ENCODE measurements around the gene MARK2. TPM values are rescaled to one million over a fixed set of nuclear protein-coding genes. Genes with fewer than 3 reads are reported as not detected.
A peak's percentile ranks its signal among the peaks of the same experiment; 100 is the strongest.

The MARK2 gene
- total and polyA plus RNA-seq, 2 donors (not counting 1 experiment from before 2014, with no cell fraction given): 6.4 to 12.3 TPM

DNA sequence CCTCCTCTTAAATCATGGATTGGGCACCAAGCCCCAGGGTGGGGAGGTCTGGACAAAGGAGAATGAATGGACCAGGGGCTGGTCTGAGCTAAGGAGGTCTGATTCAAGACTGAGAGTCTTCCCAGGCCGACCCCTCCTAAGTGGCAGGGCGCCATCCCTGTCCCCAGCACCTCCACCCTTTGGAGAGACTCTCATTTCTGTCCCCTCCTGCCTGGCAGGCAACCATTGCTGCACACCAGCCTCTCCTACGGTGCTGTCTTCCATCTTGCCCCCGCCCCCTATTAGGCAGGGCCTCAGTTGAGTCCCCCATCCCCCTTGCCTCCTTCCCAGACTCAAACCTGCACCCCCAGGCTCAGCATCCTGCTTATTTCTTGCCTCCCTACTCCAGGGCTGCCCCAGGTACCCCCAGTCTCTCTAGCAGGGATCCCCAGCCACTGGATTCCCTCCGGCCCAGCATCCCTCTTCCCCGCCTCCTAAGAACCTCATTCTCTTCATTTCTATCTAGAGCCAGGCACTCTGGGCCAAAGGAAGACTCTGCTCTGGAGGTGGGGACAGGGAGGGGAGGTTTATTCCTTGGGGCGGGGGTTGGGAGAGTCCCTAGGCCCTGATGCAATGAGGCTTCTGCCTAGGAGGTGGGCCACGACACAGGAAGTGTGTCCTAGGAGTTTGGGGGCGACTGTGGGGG is 79.7 kb downstream of the MARK2 start:
- H3K27me3 ChIP-seq (ENCODE audit: control insufficient read depth, insufficient read depth, low read length): peaks cover 6% of the 10 kb centered on the region
- H2AFZ ChIP-seq (ENCODE audit: low read length): peak overlapping the region; percentile 23
- DNase-seq (ENCODE audit: low read depth in 2 of 2): peak in 1 of 2 donors; percentile 30
- peaks cover 2% of the 10 kb centered on the region for H3K36me3 ChIP-seq (ENCODE audit: control insufficient read depth, insufficient read depth, low read length)
- H3K79me2 ChIP-seq (ENCODE audit: control insufficient read depth, insufficient read depth, low read length): no peaks in the 10 kb centered on the region
- peaks cover 19% of the 10 kb centered on the region for H3K4me1 ChIP-seq (ENCODE audit: control insufficient read depth, extremely low read depth, insufficient read depth, low read length)
- peak overlapping the region; percentile 54 for H3K27ac ChIP-seq (ENCODE audit: insufficient read depth, low read length)
- H3K4me2 ChIP-seq (ENCODE audit: extremely low read depth, insufficient read depth, low read length): peak overlapping the region; percentile 44
- peak overlapping the region in 1 of 4 experiments; percentile 34 for H3K4me3 ChIP-seq (replicated peaks in 1 of 4; ENCODE audit: control extremely low read depth in 1 of 4, insufficient read depth in 1 of 4, low read depth in 3 of 4, low read length in 4 of 4)
- H4K20me1 ChIP-seq (ENCODE audit: control insufficient read depth, extremely low read depth, insufficient read depth, low read length): no peaks in the 10 kb centered on the region
- no peaks in the 10 kb centered on the region for H3K9me3 ChIP-seq (ENCODE audit: control insufficient read depth, insufficient read depth, low read depth, low read length)
- no peak for TF ChIP-seq EZH2 (IDR thresholded peaks at IDR 0.05; ENCODE audit: low read length, missing control alignments)
- TF ChIP-seq, protein P1, sequence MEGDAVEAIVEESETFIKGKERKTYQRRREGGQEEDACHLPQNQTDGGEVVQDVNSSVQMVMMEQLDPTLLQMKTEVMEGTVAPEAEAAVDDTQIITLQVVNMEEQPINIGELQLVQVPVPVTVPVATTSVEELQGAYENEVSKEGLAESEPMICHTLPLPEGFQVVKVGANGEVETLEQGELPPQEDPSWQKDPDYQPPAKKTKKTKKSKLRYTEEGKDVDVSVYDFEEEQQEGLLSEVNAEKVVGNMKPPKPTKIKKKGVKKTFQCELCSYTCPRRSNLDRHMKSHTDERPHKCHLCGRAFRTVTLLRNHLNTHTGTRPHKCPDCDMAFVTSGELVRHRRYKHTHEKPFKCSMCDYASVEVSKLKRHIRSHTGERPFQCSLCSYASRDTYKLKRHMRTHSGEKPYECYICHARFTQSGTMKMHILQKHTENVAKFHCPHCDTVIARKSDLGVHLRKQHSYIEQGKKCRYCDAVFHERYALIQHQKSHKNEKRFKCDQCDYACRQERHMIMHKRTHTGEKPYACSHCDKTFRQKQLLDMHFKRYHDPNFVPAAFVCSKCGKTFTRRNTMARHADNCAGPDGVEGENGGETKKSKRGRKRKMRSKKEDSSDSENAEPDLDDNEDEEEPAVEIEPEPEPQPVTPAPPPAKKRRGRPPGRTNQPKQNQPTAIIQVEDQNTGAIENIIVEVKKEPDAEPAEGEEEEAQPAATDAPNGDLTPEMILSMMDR (conservative IDR thresholded peaks at IDR 0.05 in 1 of 2, IDR thresholded peaks at IDR 0.05 in 1 of 2; ENCODE audit: low read depth in 1 of 2, low read length in 2 of 2): no peak
- H3K9ac ChIP-seq (ENCODE audit: insufficient read depth, low read length): peak overlapping the region; percentile 30

DNA sequence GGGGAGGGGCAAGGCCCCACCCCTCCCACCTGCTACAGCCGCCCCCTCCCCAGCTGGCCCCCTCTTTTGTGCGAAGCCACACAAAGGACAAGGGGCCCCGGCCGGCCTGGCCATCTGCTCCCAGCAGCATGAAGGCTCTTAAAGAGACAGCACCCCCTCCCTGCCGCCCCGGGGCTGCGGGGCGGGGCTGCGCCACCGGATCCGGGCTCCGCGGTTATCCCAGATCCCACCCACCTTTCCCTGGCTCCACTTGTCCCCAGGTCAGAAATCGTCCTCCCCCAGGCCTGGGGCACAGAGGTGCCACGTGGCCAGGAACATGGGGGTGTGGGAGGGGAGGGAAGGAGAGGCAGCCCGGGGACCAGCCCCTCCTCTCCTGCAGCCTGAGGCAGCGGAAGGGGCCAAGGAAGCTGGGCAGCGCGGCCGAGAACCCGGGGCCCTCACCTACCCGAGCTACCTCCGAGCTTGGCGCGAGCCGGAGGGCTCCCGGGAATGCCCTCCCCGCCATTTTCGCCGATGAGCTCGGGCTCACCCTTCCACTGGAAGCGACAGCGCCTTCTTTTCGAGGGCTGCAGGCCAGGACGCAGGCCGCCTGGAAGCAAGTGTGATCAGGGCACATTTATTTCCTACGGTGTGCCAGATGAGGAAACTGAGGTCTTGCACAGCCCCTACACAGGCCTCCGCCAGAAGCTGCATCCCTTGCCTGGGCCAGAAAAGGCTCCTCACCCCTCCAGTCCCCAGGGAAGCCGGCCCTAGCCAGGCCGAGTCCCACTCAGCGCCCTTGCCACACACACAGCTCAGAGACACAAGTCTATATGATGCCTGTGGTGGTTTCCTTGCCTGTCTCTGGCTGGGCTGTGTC is 80.6 kb downstream of the MARK2 start:
- peak overlapping the region; percentile 51 for H2AFZ ChIP-seq (ENCODE audit: low read length)
- H3K4me3 ChIP-seq (replicated peaks in 1 of 4; ENCODE audit: control extremely low read depth in 1 of 4, insufficient read depth in 1 of 4, low read depth in 3 of 4, low read length in 4 of 4): peak overlapping the region in 1 of 4 experiments; percentile 34
- peak overlapping the region; percentile 4 for H3K9ac ChIP-seq (ENCODE audit: insufficient read depth, low read length)
- peak overlapping the region; percentile 71 for H3K4me2 ChIP-seq (ENCODE audit: extremely low read depth, insufficient read depth, low read length)
- H3K79me2 ChIP-seq (ENCODE audit: control insufficient read depth, insufficient read depth, low read length): no peaks in the 10 kb centered on the region
- H3K36me3 ChIP-seq (ENCODE audit: control insufficient read depth, insufficient read depth, low read length): no peaks in the 10 kb centered on the region
- peaks cover 19% of the 10 kb centered on the region for H3K4me1 ChIP-seq (ENCODE audit: control insufficient read depth, extremely low read depth, insufficient read depth, low read length)
- H3K9me3 ChIP-seq (ENCODE audit: control insufficient read depth, insufficient read depth, low read depth, low read length): no peaks in the 10 kb centered on the region
- no peak for TF ChIP-seq EZH2 (IDR thresholded peaks at IDR 0.05; ENCODE audit: low read length, missing control alignments)
- TF ChIP-seq, protein P1 (conservative IDR thresholded peaks at IDR 0.05 in 1 of 2, IDR thresholded peaks at IDR 0.05 in 1 of 2; ENCODE audit: low read depth in 1 of 2, low read length in 2 of 2): no peak
- H4K20me1 ChIP-seq (ENCODE audit: control insufficient read depth, extremely low read depth, insufficient read depth, low read length): no peaks in the 10 kb centered on the region
- peaks cover 6% of the 10 kb centered on the region for H3K27me3 ChIP-seq (ENCODE audit: control insufficient read depth, insufficient read depth, low read length)
- no peak overlapping the region for H3K27ac ChIP-seq (ENCODE audit: insufficient read depth, low read length)
- peak in 1 of 2 donors; percentile 26 for DNase-seq (ENCODE audit: low read depth in 2 of 2)
